Activated CD8-positive, alpha-beta memory T cell treated with anti-CD3 and anti-CD28 coated beads for 36 hours (primary cell): ENCODE results near the gene STK31. TPM values are rescaled to one million over a fixed set of nuclear protein-coding genes. Genes with fewer than 3 reads are reported as not detected.
"Not testable (repeated sequence)": the region's sequence is repeated elsewhere in the genome, so short reads cannot be mapped to it uniquely, and the experiment has no call there.

Experiments used
- CTCF ChIA-PET: fragments of 350-600 bp; sonication (Branson Sonifier 250); formaldehyde crosslinking; loops from one replicate; lab custom pipeline; 2021; ENCODE audit warnings: antibody characterized with exemption; lab: Charles Lee
- POLR2A ChIA-PET: fragments of 350-600 bp; sonication (Branson Sonifier 250); formaldehyde crosslinking; loops from one replicate; lab custom pipeline; 2021; ENCODE audit warnings: antibody characterized with exemption; lab: Charles Lee
- total RNA-seq, 2 experiments: library from RNA; stranded (reverse); gene quantifications; one replicate each; pipeline ENCODE4 v1.2.3, GENCODE V29; 2021

The STK31 gene
- total RNA-seq, 2 experiments from 2014 or later = 0.38 TPM; not detected in 1

GRCh38 chr7:23768022-23768421 lies 58.0 kb downstream of the STK31 start:
- CTCF ChIA-PET = no interaction called here

GRCh38 chr7:23779185-23779800 lies 69.3 kb downstream of the STK31 start:
- POLR2A ChIA-PET, CTCF ChIA-PET: not testable (repeated sequence)

More at GRCh38 chr7:23768022-23768421, 58.0 kb downstream of the STK31 start:
- POLR2A ChIA-PET = no interaction called here

GRCh38 chr7:23783115-23783514 lies 73.1 kb downstream of the STK31 start:
- CTCF ChIA-PET = no interaction called here
- POLR2A ChIA-PET = no interaction called here

GRCh38 chr7:23787272-23787671 lies 77.3 kb downstream of the STK31 start:
- CTCF ChIA-PET = no interaction called here
- POLR2A ChIA-PET = no interaction called here

GRCh38 chr7:23788843-23789242 lies 78.8 kb downstream of the STK31 start:
- CTCF ChIA-PET = no interaction called here
- POLR2A ChIA-PET = no interaction called here

GRCh38 chr7:23791721-23792120 lies 81.7 kb downstream of the STK31 start:
- POLR2A ChIA-PET = no interaction called here
- CTCF ChIA-PET = no interaction called here

- CTCF ChIA-PET = no interaction called here
These were observed 92.8 kb downstream of the STK31 start for GRCh38 chr7:23802720-23803397.

GRCh38 chr7:23804707-23805106 lies 94.7 kb downstream of the STK31 start:
- ChIA-PET POLR2A (no interaction called here), CTCF (no interaction called here)

More at GRCh38 chr7:23802720-23803397, 92.8 kb downstream of the STK31 start:
- POLR2A ChIA-PET = no interaction called here

GRCh38 chr7:23808421-23808820 lies 98.4 kb downstream of the STK31 start:
- ChIA-PET CTCF (no interaction called here), POLR2A (no interaction called here)

GRCh38 chr7:23810099-23810498 lies 100.1 kb downstream of the STK31 start:
- ChIA-PET CTCF (no interaction called here), POLR2A (no interaction called here)

GRCh38 chr7:23811540-23811939 lies 101.5 kb downstream of the STK31 start:
- ChIA-PET CTCF (no interaction called here), POLR2A (no interaction called here)

- POLR2A ChIA-PET, CTCF ChIA-PET: not testable (repeated sequence)
These were observed 118.1 kb downstream of the STK31 start for GRCh38 chr7:23828125-23828524.

- CTCF ChIA-PET = not testable (repeated sequence)
These were observed 122.7 kb downstream of the STK31 start for GRCh38 chr7:23832733-23833132.

GRCh38 chr7:23833405-23833804 lies 123.4 kb downstream of the STK31 start:
- ChIA-PET CTCF (no interaction called here), POLR2A (no interaction called here)

More at GRCh38 chr7:23832733-23833132, 122.7 kb downstream of the STK31 start:
- POLR2A ChIA-PET = not testable (repeated sequence)

- POLR2A ChIA-PET, CTCF ChIA-PET: not testable (repeated sequence)
These were observed 134.8 kb downstream of the STK31 start for GRCh38 chr7:23844837-23845236.

- POLR2A ChIA-PET = no interaction called here
- CTCF ChIA-PET = no interaction called here
These were observed 142.1 kb downstream of the STK31 start for GRCh38 chr7:23852135-23852534.

- ChIA-PET CTCF (no interaction called here), POLR2A (no interaction called here)
These were observed 143.0 kb downstream of the STK31 start for GRCh38 chr7:23852988-23853387.

GRCh38 chr7:23863209-23863787 lies 153.3 kb downstream of the STK31 start:
- CTCF ChIA-PET = interaction anchor here (0.6 kb wide), 1 partner anchor 164 kb away, joined by 3 read pairs; no protein-coding TSS in a partner anchor
- POLR2A ChIA-PET = no interaction called here

GRCh38 chr7:23864973-23865372 lies 155.0 kb downstream of the STK31 start:
- CTCF ChIA-PET = no interaction called here

GRCh38 chr7:23873306-23873705 lies 163.3 kb downstream of the STK31 start:
- POLR2A ChIA-PET = no interaction called here
- CTCF ChIA-PET = no interaction called here

More at GRCh38 chr7:23864973-23865372, 155.0 kb downstream of the STK31 start:
- POLR2A ChIA-PET = no interaction called here

- POLR2A ChIA-PET, CTCF ChIA-PET: not testable (repeated sequence)
These were observed 166.5 kb downstream of the STK31 start for GRCh38 chr7:23876526-23876925.
